Lower leg skin (tissue), 4 donors: ENCODE results near the gene SERPINA9. TPM values are rescaled to one million over a fixed set of nuclear protein-coding genes. Genes with fewer than 3 reads are reported as not detected.

Source experiments
- DNase-seq, 2 donors: peaks; one replicate each; pipeline ENCODE4 v3.0.0-alpha.2; 2019; ENCODE audit warnings: low spot score in 2 of 2
- H3K4me3 ChIP-seq: fragments of 200-600 bp; sonication (generic); 2 replicates; pipeline ENCODE4 v1.5.1; 2017; ENCODE audit warnings: mild to moderate bottlenecking, low read depth; ENCODE audit not compliant: poor library complexity, severe bottlenecking
- CTCF ChIP-seq, 3 donors: fragments of 450-650 bp; IDR thresholded peaks; one replicate each; pipeline ENCODE4 v1.5.1; 2016; ENCODE audit warnings: antibody characterized with exemption in 3 of 3, mild to moderate bottlenecking in 3 of 3, moderate library complexity in 2 of 3
- POLR2A ChIP-seq, 2 donors: fragments of 450-650 bp; IDR thresholded peaks; one replicate each; pipeline ENCODE4 v1.6.1; 2016 to 2017; ENCODE audit warnings: antibody characterized with exemption in 2 of 2, mild to moderate bottlenecking in 1 of 2, moderate library complexity in 1 of 2
- WGBS, 2 donors: methylation state at CpG; one replicate each; pipeline ENCODE4 v1.1.5; 2018; 5-methylcytosine and 5-hydroxymethylcytosine counted together
- intact Hi-C: fragments of 100-400 bp; cut with DNase I; formaldehyde crosslinking; loops from one replicate; pipeline ENCODE4 v1.15.0; 2023; ENCODE audit warnings: low total_unique reads
- total RNA-seq, 4 donors: library from RNA; depleted of rRNA; stranded (reverse); fragments of >200 nt; gene quantifications; one replicate each; pipeline ENCODE4 v1.1.0, GENCODE V29; 2016

SERPINA9 gene
- total RNA-seq, 4 donors from 2014 or later, result 0.42 to 3.7 (median 1.5) TPM

- WGBS, 2 donors, result 76 to 95% methylated on average over 2 of the region's 2 CpGs
- TF ChIP-seq POLR2A (IDR thresholded peaks at IDR 0.05) (no peak), CTCF (IDR thresholded peaks at IDR 0.05) (no peak)
- no peak overlapping the region for H3K4me3 ChIP-seq
- intact Hi-C loops, result no loop called here
- peak in 1 of 2 donors; percentile 78 for DNase-seq
These were observed 23.7 kb upstream of the SERPINA9 start for GRCh38 chr14:94499673-94500072.

- WGBS, 2 donors, result 89 to 93% methylated on average over 3 of the region's 3 CpGs
- intact Hi-C loops, result no loop called here
- peak in 1 of 2 donors; percentile 56 for DNase-seq
- TF ChIP-seq POLR2A (IDR thresholded peaks at IDR 0.05) (no peak), CTCF (IDR thresholded peaks at IDR 0.05) (no peak)
- H3K4me3 ChIP-seq, result no peak overlapping the region
These were observed 22.2 kb upstream of the SERPINA9 start for GRCh38 chr14:94498215-94498614.

- intact Hi-C loops, result no loop called here
- DNase-seq, result no peak
- WGBS, 2 donors, result 32 to 33% methylated on average over 4 of the region's 4 CpGs
- H3K4me3 ChIP-seq, result no peak overlapping the region
- TF ChIP-seq POLR2A (IDR thresholded peaks at IDR 0.05), result no peak
- TF ChIP-seq CTCF (IDR thresholded peaks at IDR 0.05), result no peak
These were observed 18.1 kb upstream of the SERPINA9 start for GRCh38 chr14:94494085-94494484.

- no peak overlapping the region for H3K4me3 ChIP-seq
- 48% methylated on average over 4 of the region's 4 CpGs for WGBS, 2 donors
- intact Hi-C loops, result no loop called here
- no peak for DNase-seq
- TF ChIP-seq POLR2A (IDR thresholded peaks at IDR 0.05) (no peak), CTCF (IDR thresholded peaks at IDR 0.05) (no peak)
These were observed 15.5 kb upstream of the SERPINA9 start for GRCh38 chr14:94491511-94491910.

GRCh38 chr14:94489336-94489735 lies 13.3 kb upstream of the SERPINA9 start:
- DNase-seq, result no peak
- no peak overlapping the region for H3K4me3 ChIP-seq
- intact Hi-C loops, result loop anchor here (5.0 kb wide), 1 partner anchor 57 kb away; no protein-coding TSS in a partner anchor
- WGBS, 2 donors, result 73 to 78% methylated on average over 10 to 11 of the region's 11 CpGs
- no peak for TF ChIP-seq POLR2A (IDR thresholded peaks at IDR 0.05)
- no peak for TF ChIP-seq CTCF (IDR thresholded peaks at IDR 0.05)

GRCh38 chr14:94486883-94487282 lies 10.9 kb upstream of the SERPINA9 start:
- DNase-seq, result no peak
- no peak for TF ChIP-seq CTCF (IDR thresholded peaks at IDR 0.05)
- no peak for TF ChIP-seq POLR2A (IDR thresholded peaks at IDR 0.05)
- intact Hi-C loops, result loop anchor here (5.0 kb wide), 1 partner anchor 55 kb away; no protein-coding TSS in a partner anchor
- WGBS, 2 donors, result 30 to 48% methylated on average over 5 of the region's 5 CpGs
- H3K4me3 ChIP-seq, result no peak overlapping the region
